OCI-LY1 (cell line): ENCODE data around the gene PARG.

ENCODE experiments used
- CTCF ChIP-seq: fragments of 200-600 bp; sonication (generic), shearing (Covaris generic); IDR thresholded peaks from 2 replicates; pipeline ENCODE4 v1.5.1; 2017; ENCODE audit warnings: mild to moderate bottlenecking, antibody characterized with exemption, low read length, moderate library complexity, mixed read lengths
- EZH2 ChIP-seq: fragments of 200-600 bp; sonication (generic), shearing (Covaris generic); IDR thresholded peaks from 2 replicates; pipeline ENCODE4 v1.8.0; 2017; ENCODE audit warnings: borderline replicate concordance, mixed run types, mild to moderate bottlenecking, antibody characterized with exemption, low read length, moderate library complexity, mixed read lengths

- no peak for TF ChIP-seq CTCF
- no peak for TF ChIP-seq EZH2
Observed at GRCh38 chr10:49791100-49791499, 150.7 kb downstream of the PARG start.
